IMR-90 (cell line): ENCODE results near the gene CCDC175.

Experiments used
- BHLHE40 ChIP-seq: fragments of 150-350 bp; IDR thresholded peaks from 2 replicates; pipeline ENCODE4 v1.6.1; 2016; ENCODE audit warnings: mild to moderate bottlenecking, low read depth, low read length
- CHD1 ChIP-seq: IDR thresholded peaks from 2 replicates; pipeline ENCODE4 v1.6.1; 2012; ENCODE audit warnings: low read depth, low read length, improper control_type of control experiment
- CTCF ChIP-seq: conservative IDR thresholded peaks from 2 replicates; pipeline ENCODE4 v1.5.1; 2012; ENCODE audit warnings: mild to moderate bottlenecking, low read depth, low read length, improper control_type of control experiment
- ELK1 ChIP-seq: fragments of 150-350 bp; IDR thresholded peaks from 2 replicates; pipeline ENCODE4 v1.6.1; 2016; ENCODE audit warnings: low read depth, mild to moderate bottlenecking, low read length, moderate library complexity, borderline replicate concordance
- MAZ ChIP-seq: IDR thresholded peaks from 2 replicates; pipeline ENCODE4 v1.6.1; 2012; ENCODE audit warnings: low read depth, mild to moderate bottlenecking, low read length, improper control_type of control experiment, moderate library complexity, borderline replicate concordance
- POLR2A ChIP-seq: IDR thresholded peaks from 2 replicates; pipeline ENCODE4 v1.6.1; 2012; ENCODE audit warnings: mild to moderate bottlenecking, low read depth, low read length
- RAD21 ChIP-seq: IDR thresholded peaks from 2 replicates; pipeline ENCODE4 v1.6.1; 2012; ENCODE audit warnings: low read length, improper control_type of control experiment
- RFX5 ChIP-seq: IDR thresholded peaks from 2 replicates; pipeline ENCODE4 v1.8.0; 2012; ENCODE audit warnings: low read depth, mild to moderate bottlenecking, low read length, moderate library complexity
- TF ChIP-seq, protein P1 (sequence below): fragments of 150-350 bp; IDR thresholded peaks from 2 replicates; pipeline ENCODE4 v1.6.1; 2017; ENCODE audit warnings: mild to moderate bottlenecking, antibody characterized with exemption, low read length, low read depth

- TF ChIP-seq, protein P1, sequence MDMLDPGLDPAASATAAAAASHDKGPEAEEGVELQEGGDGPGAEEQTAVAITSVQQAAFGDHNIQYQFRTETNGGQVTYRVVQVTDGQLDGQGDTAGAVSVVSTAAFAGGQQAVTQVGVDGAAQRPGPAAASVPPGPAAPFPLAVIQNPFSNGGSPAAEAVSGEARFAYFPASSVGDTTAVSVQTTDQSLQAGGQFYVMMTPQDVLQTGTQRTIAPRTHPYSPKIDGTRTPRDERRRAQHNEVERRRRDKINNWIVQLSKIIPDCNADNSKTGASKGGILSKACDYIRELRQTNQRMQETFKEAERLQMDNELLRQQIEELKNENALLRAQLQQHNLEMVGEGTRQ = no peak
- TF ChIP-seq POLR2A (no peak), BHLHE40 (no peak), CTCF (no peak), RFX5 (no peak), ELK1 (no peak), MAZ (no peak), RAD21 (no peak), CHD1 (no peak)
Observed at GRCh38 chr14:59458486-59458885, 118.1 kb downstream of the CCDC175 start.
